MCF 10A (cell line): ENCODE results near the gene NXPH3. TPM values are rescaled to one million over a fixed set of nuclear protein-coding genes. Genes with fewer than 3 reads are reported as not detected.

Experiments
- BruUV-seq: library from RNA; stranded (reverse); fragments of 400-500 nt; replicated peaks from 2 replicates; lab custom pipeline; 2021; lab: Mats Ljungman, UMichigan
- CTCF ChIA-PET: fragments of 300-600 bp; sonication (Branson Sonifier 250); formaldehyde crosslinking; extraction: SDS; loops from one replicate; lab custom pipeline; 2021; ENCODE audit warnings: antibody characterized with exemption, inconsistent platforms; lab: Yijun Ruan, JAX
- POLR2A ChIA-PET: fragments of 300-600, 350-650 bp; sonication (Branson Sonifier 250); formaldehyde crosslinking; extraction: SDS; loops from one replicate; lab custom pipeline; 2020; ENCODE audit warnings: antibody characterized with exemption, inconsistent platforms; lab: Yijun Ruan, JAX
- DNase-seq: peaks from one replicate; pipeline ENCODE4 v3.0.0-alpha.2; 2018; ENCODE audit not compliant: unreplicated experiment
- H3K27ac Mint-ChIP-seq: one replicate; pipeline ENCODE4 v1.8.0; 2022; ENCODE audit warnings: mild to moderate bottlenecking, low read depth, mixed read lengths; ENCODE audit not compliant: unreplicated experiment
- H3K27me3 Mint-ChIP-seq: one replicate; pipeline ENCODE4 v1.8.0; 2022; ENCODE audit warnings: mixed read lengths; ENCODE audit not compliant: insufficient read depth, unreplicated experiment
- H3K36me3 Mint-ChIP-seq: one replicate; pipeline ENCODE4 v1.8.0; 2022; ENCODE audit warnings: mild to moderate bottlenecking, moderate library complexity, mixed read lengths; ENCODE audit not compliant: insufficient read depth, unreplicated experiment
- H3K4me1 Mint-ChIP-seq: one replicate; pipeline ENCODE4 v1.8.0; 2022; ENCODE audit warnings: mixed read lengths; ENCODE audit not compliant: insufficient read depth, unreplicated experiment
- H3K4me3 Mint-ChIP-seq: one replicate; pipeline ENCODE4 v1.8.0; 2022; ENCODE audit warnings: mild to moderate bottlenecking, moderate library complexity, mixed read lengths; ENCODE audit not compliant: unreplicated experiment
- H3K9me3 Mint-ChIP-seq: one replicate; pipeline ENCODE4 v1.8.0; 2022; ENCODE audit warnings: mixed read lengths; ENCODE audit not compliant: unreplicated experiment
- CTCF ChIP-seq: fragments of 200-600 bp; IDR thresholded peaks from one replicate; pipeline ENCODE4 v1.8.0; 2022; ENCODE audit warnings: antibody characterized with exemption, mild to moderate bottlenecking; ENCODE audit not compliant: unreplicated experiment
- intact Hi-C: fragments of 100-400 bp; cut with micrococcal nuclease; formaldehyde crosslinking; loops from 2 replicates; pipeline ENCODE4 v1.14.1; 2022
- total RNA-seq: library from RNA; stranded (reverse); gene quantifications from 2 replicates; pipeline ENCODE4 v1.2.3, GENCODE V29; 2022

The NXPH3 gene
- total RNA-seq, 1 experiment from 2014 or later: not detected

- TF ChIP-seq CTCF: peak; percentile 66
- Mint-ChIP-seq H3K9me3 (no peaks in the 10 kb centered on the region), H3K4me3 (no peak overlapping the region), H3K36me3 (no peaks in the 10 kb centered on the region), H3K4me1 (peaks cover 12% of the 10 kb centered on the region), H3K27ac (no peak overlapping the region), H3K27me3 (peaks cover 11% of the 10 kb centered on the region)
- CTCF ChIA-PET: interaction anchor here (0.6 to 9.8 kb wide), 45 partner anchors 8 to 608 kb away, joined by 3 to 165 read pairs (median 5); partner anchors contain the start of genes FAM117A, NGFR and PHB1
- intact Hi-C loops: loop anchor here (1.0 to 2.0 kb wide), 3 partner anchors 9 to 304 kb away; no protein-coding TSS in a partner anchor
- peak; percentile 62 for DNase-seq
- POLR2A ChIA-PET: interaction anchor here (0.5 to 2.0 kb wide), 7 partner anchors 49 to 1382 kb away, joined by 3 to 5 read pairs (median 4); partner anchors contain the start of genes ITGA3 and NGFR
- BruUV-seq: no TSS peak
These were observed 18.2 kb upstream of the NXPH3 start for GRCh38 chr17:49557312-49558024.

DNA sequence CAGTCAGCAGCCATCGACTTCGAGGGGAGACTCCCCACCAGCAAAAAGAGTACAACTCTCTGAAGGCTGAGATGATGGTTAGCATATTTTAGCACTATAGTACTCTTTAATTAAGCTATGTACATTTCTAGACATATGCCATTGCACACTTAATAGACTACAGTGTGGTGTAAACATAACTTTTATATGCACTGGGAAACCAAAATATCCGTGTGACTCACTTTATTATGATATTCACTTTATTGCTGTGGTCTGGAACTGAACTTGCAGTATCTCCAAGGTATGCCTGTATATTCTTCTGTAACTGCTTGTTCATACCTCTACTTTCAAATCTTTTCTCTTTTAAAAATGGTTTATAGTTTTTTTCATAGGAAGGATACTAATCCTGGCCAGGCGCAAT, 11.0 kb upstream of the NXPH3 start:
- no peak for DNase-seq

GRCh38 chr17:49565948-49566491, 9.7 kb upstream of the NXPH3 start:
- ChIA-PET POLR2A (interaction anchor here (0.9 to 2.6 kb wide), 5 partner anchors 10 to 142 kb away, joined by 3 to 16 read pairs (median 4); partner anchors contain the start of gene SLC35B1), CTCF (interaction anchor here (0.6 to 16.7 kb wide), 14 partner anchors 9 to 430 kb away, joined by 3 to 325 read pairs (median 4); no protein-coding TSS in a partner anchor)
- Mint-ChIP-seq H3K27ac (peak overlapping the region; percentile 78), H3K4me1 (peaks cover 20% of the 10 kb centered on the region), H3K9me3 (no peaks in the 10 kb centered on the region), H3K36me3 (no peaks in the 10 kb centered on the region), H3K4me3 (peak overlapping the region; percentile 53), H3K27me3 (peaks cover 6% of the 10 kb centered on the region)
- intact Hi-C loops: loop anchor here (1.0 kb wide), 1 partner anchor 9 kb away; no protein-coding TSS in a partner anchor
- no TSS peak for BruUV-seq
- no peak for TF ChIP-seq CTCF
- peak; percentile 74 for DNase-seq

More for the DNA sequence above, 11.0 kb upstream of the NXPH3 start:
- no peak for TF ChIP-seq CTCF
- no peaks in the 10 kb centered on the region for H3K9me3 Mint-ChIP-seq
- no TSS peak for BruUV-seq
- H3K36me3 Mint-ChIP-seq: no peaks in the 10 kb centered on the region
- intact Hi-C loops: no loop called here
- no peak overlapping the region for H3K27ac Mint-ChIP-seq
- CTCF ChIA-PET: interaction anchor here (0.5 to 16.7 kb wide), 6 partner anchors 8 to 199 kb away, joined by 3 to 325 read pairs (median 4); no protein-coding TSS in a partner anchor
- POLR2A ChIA-PET: interaction anchor here (2.6 kb wide), 1 partner anchor 143 kb away, joined by 16 read pairs; the partner anchor contains the start of gene SLC35B1
- H3K4me1 Mint-ChIP-seq: peaks cover 20% of the 10 kb centered on the region
- H3K27me3 Mint-ChIP-seq: no peaks in the 10 kb centered on the region
- H3K4me3 Mint-ChIP-seq: no peak overlapping the region
